Stimulated activated CD8-positive, alpha-beta memory T cell treated with anti-CD3 and anti-CD28 coated beads, Interleukin-4, amount 100 ng/mL, for 4 hours (primary cell): ENCODE data around the gene SKA1.
"Not testable (repeated sequence)": the region's sequence is repeated elsewhere in the genome, so short reads cannot be mapped to it uniquely, and the experiment has no call there.

Source experiments
- DNase-seq, 2 donors: peaks; one replicate each; pipeline ENCODE4 v3.0.0-alpha.2; 2020; ENCODE audit warnings: low read depth in 2 of 2, low spot score in 1 of 2

SKA1 gene

GRCh38 chr18:50428531-50429206 is 53.8 kb downstream of the SKA1 start:
- no peak for DNase-seq

DNA sequence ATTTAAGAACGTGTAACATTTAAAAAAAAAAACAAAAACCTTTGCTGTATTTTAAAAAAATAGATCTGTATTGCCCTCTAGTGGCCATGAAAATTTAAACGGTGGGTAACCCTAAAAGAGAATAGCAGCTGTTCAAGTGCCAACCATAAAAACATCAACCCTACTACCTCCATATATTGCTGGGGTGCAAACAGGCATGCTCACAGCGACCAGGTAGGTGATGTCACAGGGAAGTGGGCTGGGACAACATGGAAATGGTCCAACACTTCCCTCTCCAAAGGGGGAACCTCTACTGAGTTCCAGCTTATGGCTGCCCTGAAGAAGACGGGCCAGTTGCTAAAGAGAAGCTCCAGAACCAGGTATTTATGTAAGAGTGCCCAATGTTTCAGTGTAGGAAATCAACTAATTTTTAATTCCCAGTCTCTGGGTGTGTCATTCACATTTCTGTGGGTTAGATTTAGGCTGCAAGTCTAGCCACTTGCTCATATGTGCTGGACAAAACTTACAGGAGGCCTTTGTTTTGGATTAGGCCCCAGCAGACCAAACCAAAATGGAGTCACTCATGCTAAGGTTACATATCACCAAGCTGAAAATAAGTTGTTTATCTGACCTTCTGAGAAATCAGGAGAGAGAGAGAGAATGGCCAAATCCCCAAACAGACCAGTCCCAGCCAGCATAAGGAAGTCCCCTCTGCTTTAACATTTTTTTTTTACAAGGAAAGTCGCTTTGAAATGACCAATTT is 54.5 kb downstream of the SKA1 start:
- DNase-seq = no peak

GRCh38 chr18:50432915-50433314 is 58.1 kb downstream of the SKA1 start:
- DNase-seq = no peak

DNA sequence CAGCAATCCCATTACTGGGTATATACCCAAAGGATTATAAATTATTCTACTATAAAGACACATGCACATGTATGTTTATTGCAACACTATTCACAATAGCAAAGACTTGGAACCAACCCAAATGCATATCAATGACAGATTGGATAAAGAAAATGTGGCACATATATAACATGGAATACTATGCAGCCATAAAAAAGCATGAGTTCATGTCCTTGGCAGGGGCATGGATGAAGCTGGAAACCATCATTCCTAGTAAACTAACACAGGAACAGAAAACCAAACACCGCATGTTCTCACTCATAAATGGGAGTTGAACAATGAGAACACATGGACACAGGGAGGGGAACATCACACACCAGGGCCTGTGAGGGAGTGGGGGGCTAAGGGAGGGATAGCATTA is 61.9 kb downstream of the SKA1 start:
- not testable (repeated sequence) for DNase-seq

- DNase-seq = no peak
Measured at GRCh38 chr18:50439460-50440015, 64.7 kb downstream of the SKA1 start.

- DNase-seq = no peak
Measured at GRCh38 chr18:50441016-50441415, 66.2 kb downstream of the SKA1 start.

- DNase-seq = no peak
Measured at GRCh38 chr18:50441501-50441900, 66.7 kb downstream of the SKA1 start.
